Measurements from ENCODE around the gene SUV39H1.
"Not testable (repeated sequence)": the region's sequence is repeated elsewhere in the genome, so short reads cannot be mapped to it uniquely, and the experiment has no call there.

The SUV39H1 gene

GRCh38 chrX:48696301-48696908, at the start of gene SUV39H1:
Gene SUV39H1 (plus strand): TSS chrX:48696734. CDS start chrX:48696785, 51 bp downstream.
- peaks cover 3% of the 10 kb centered on the region for H3K36me3 ChIP-seq
- no peaks in the 10 kb centered on the region for H3K27me3 ChIP-seq
- no peaks in the 10 kb centered on the region for H3K9me3 ChIP-seq
- peak within 1 kb of the TSS; percentile 96 for H3K27ac ChIP-seq
- peaks cover 31 to 48% of the 10 kb centered on the region in 2 experiments for H3K4me1 ChIP-seq (ENCODE audit: control insufficient read depth in 1 of 2, insufficient read depth in 1 of 2, low read depth in 1 of 2, low read length in 1 of 2)
- peak; percentile 22 for TF ChIP-seq CTCF (IDR thresholded peaks at IDR 0.05)
- peak within 1 kb of the TSS; percentile 64 to 72 for H3K4me3 ChIP-seq (ENCODE audit: low read depth in 1 of 2, low read length in 1 of 2)

- Histone ChIP-seq H3K4me3 (ENCODE audit: low read depth in 1 of 2, low read length in 1 of 2) (no peak overlapping the region), H3K27ac (no peak overlapping the region), H3K4me1 (ENCODE audit: control insufficient read depth in 1 of 2, insufficient read depth in 1 of 2, low read depth in 1 of 2, low read length in 1 of 2) (no peaks in the 10 kb centered on the region), H3K27me3 (no peaks in the 10 kb centered on the region), H3K9me3 (no peaks in the 10 kb centered on the region), H3K36me3 (no peaks in the 10 kb centered on the region)
- peak; percentile 14 for TF ChIP-seq CTCF (IDR thresholded peaks at IDR 0.05)
Measured at GRCh38 chrX:48648336-48648751, 48.2 kb upstream of the SUV39H1 start.

GRCh38 chrX:48649102-48649501, 47.4 kb upstream of the SUV39H1 start:
- no peak for TF ChIP-seq CTCF (IDR thresholded peaks at IDR 0.05)

GRCh38 chrX:48652055-48652579, 44.4 kb upstream of the SUV39H1 start:
- not testable (repeated sequence) for H3K27me3 ChIP-seq; H3K4me3 ChIP-seq (ENCODE audit: low read depth in 1 of 2, low read length in 1 of 2); H3K36me3 ChIP-seq; H3K27ac ChIP-seq; H3K9me3 ChIP-seq; H3K4me1 ChIP-seq (ENCODE audit: control insufficient read depth in 1 of 2, insufficient read depth in 1 of 2, low read depth in 1 of 2, low read length in 1 of 2)

More at GRCh38 chrX:48649102-48649501, 47.4 kb upstream of the SUV39H1 start:
- Histone ChIP-seq H3K4me3 (ENCODE audit: low read depth in 1 of 2, low read length in 1 of 2) (no peak overlapping the region), H3K36me3 (no peaks in the 10 kb centered on the region), H3K27me3 (no peaks in the 10 kb centered on the region), H3K4me1 (ENCODE audit: control insufficient read depth in 1 of 2, insufficient read depth in 1 of 2, low read depth in 1 of 2, low read length in 1 of 2) (no peaks in the 10 kb centered on the region), H3K27ac (no peak overlapping the region), H3K9me3 (no peaks in the 10 kb centered on the region)

GRCh38 chrX:48654746-48655145, 41.8 kb upstream of the SUV39H1 start:
- H3K27ac ChIP-seq; H3K4me3 ChIP-seq (ENCODE audit: low read depth in 1 of 2, low read length in 1 of 2); H3K9me3 ChIP-seq; H3K4me1 ChIP-seq (ENCODE audit: control insufficient read depth in 1 of 2, insufficient read depth in 1 of 2, low read depth in 1 of 2, low read length in 1 of 2); H3K36me3 ChIP-seq; H3K27me3 ChIP-seq: not testable (repeated sequence)

DNA sequence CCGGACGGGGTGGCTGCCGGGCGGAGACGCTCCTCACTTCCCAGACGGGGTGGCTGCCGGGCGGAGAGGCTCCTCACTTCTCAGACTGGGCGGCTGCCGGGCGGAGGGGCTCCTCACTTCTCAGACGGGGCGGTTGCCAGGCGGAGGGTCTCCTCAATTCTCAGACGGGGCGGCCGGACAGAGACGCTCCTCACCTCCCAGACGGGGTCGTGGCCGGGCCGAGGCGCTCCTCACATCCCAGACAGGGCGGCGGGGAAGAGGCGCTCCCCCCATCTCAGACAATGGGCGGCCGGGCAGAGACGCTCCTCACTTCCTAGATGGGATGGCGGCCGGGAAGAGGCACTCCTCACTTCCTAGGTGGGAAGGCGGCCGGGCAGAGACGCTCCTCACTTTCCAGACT, 36.8 kb upstream of the SUV39H1 start:
- not testable (repeated sequence) for H3K27me3 ChIP-seq; H3K4me1 ChIP-seq (ENCODE audit: control insufficient read depth in 1 of 2, insufficient read depth in 1 of 2, low read depth in 1 of 2, low read length in 1 of 2); H3K27ac ChIP-seq; H3K4me3 ChIP-seq (ENCODE audit: low read depth in 1 of 2, low read length in 1 of 2); H3K36me3 ChIP-seq; H3K9me3 ChIP-seq

DNA sequence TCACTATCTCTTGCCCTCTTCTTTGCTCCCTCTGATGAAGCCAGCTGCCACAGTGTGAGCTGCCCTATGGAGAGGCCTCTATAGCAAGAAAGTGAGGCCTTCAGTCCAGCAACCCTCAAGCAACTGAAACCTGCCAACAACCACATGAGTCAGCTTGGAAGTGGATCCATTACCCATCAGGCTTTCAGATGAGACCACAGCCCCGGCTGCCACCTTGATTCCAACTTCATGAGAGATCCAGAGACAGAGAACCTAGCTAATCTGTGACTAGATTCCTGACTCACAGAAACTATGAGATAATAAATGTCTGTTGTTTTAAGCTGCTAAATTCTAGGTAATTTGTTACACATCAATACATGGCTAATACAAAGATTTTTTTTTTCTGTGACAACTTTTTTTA, 33.3 kb upstream of the SUV39H1 start:
- H3K4me1 ChIP-seq (ENCODE audit: control insufficient read depth in 1 of 2, insufficient read depth in 1 of 2, low read depth in 1 of 2, low read length in 1 of 2), result peaks cover 11 to 17% of the 10 kb centered on the region in 2 experiments

More for the DNA sequence above, 33.3 kb upstream of the SUV39H1 start:
- Histone ChIP-seq H3K9me3 (no peaks in the 10 kb centered on the region), H3K36me3 (no peaks in the 10 kb centered on the region), H3K27me3 (no peaks in the 10 kb centered on the region), H3K4me3 (ENCODE audit: low read depth in 1 of 2, low read length in 1 of 2) (no peak overlapping the region), H3K27ac (peak overlapping the region; percentile 25)
- TF ChIP-seq CTCF (IDR thresholded peaks at IDR 0.05), result no peak
